ENCODE measurements around the gene MIPEP.

The MIPEP gene

DNA sequence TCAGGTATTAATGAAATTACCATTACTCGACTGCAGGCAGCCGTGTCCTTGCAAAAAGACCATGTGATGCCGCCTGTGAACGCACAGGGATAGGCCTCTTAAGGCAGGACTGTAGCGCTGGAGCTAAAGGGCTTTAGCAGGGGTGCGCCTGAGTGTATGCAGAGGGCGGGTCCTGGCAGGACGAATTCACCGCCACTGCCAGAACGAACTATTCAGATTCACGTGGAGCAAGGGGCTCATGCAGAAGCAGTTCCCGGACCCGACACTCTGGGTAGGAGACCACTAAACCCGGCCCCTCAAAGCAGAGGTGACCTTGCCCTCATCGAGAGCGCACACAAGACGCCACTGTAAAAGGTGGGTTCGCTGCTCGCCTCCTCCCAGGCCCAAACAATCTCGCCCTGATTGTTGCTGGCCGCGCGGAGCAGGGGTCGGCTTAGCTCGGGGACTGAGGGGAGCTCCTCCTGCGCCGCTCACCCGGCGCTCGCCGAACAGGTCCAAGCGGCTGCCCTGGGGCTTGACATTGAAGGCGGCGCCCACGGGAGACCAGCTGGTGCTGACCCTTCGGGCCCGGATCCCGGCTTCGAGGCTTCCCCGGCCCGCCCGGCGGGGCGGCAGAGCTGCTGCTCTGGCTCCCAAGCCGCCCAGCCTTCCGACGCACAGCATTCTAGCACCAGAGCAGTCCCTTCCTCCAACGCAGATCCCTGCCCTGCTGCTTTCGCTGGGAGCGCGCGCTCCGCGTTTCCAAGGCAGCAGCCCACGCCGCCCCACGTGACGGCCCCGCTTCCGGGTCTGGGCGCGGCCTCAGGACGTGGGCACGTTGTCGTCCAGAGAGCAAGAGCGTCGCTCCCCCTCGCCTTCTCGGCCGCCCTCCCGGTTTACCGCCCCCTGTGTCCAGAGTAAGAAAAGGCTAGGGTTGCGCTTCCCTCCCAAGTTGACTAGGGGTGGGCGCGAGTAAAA is at the start of gene MIPEP:
MIPEP (minus strand) TSS at position 743 of the 957 bp plus-strand sequence; CDS start at position 663, 80 bp downstream.
- peak within 1 kb of the TSS; percentile 54 for H3K9ac ChIP-seq (ENCODE audit: low read depth, low read length)
- H3K27me3 ChIP-seq (ENCODE audit: control insufficient read depth, insufficient read depth, low read length), result no peaks in the 10 kb centered on the region
- peaks cover 11% of the 10 kb centered on the region for H3K36me3 ChIP-seq (ENCODE audit: control insufficient read depth, insufficient read depth, low read length)
- H3K4me3 ChIP-seq (ENCODE audit: low read depth, low read length), result peak within 1 kb of the TSS; percentile 82
- H3K9me3 ChIP-seq (ENCODE audit: control insufficient read depth, insufficient read depth, low read length), result no peaks in the 10 kb centered on the region
- H3K4me1 ChIP-seq (ENCODE audit: control insufficient read depth, insufficient read depth, low read length), result peaks cover 9% of the 10 kb centered on the region
- peak within 1 kb of the TSS; percentile 92 for H3K27ac ChIP-seq (ENCODE audit: low read depth, low read length)

DNA sequence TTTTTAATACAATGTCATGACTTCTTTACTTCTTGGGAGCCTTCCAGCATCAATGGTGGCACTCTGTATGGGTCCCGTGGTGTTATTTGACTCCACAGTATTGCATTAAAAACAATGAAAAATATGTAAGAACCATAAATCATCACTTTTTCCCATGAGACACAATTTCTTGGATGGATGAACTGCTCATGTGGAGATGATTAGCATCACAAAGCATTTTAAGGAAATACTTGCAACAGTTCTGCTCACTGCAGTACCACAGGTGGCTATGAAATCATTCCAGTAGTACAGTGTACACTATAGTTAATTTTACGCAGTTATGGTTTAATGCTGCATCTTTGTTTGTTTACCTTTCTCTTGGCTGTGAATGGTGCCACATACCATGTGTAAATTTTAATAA is 45.3 kb upstream of the MIPEP start:
- H3K36me3 ChIP-seq (ENCODE audit: control insufficient read depth, insufficient read depth, low read length), result no peaks in the 10 kb centered on the region
- H3K4me1 ChIP-seq (ENCODE audit: control insufficient read depth, insufficient read depth, low read length), result no peaks in the 10 kb centered on the region
- H3K4me3 ChIP-seq (ENCODE audit: low read depth, low read length), result no peak overlapping the region
- no peaks in the 10 kb centered on the region for H3K27me3 ChIP-seq (ENCODE audit: control insufficient read depth, insufficient read depth, low read length)
- no peaks in the 10 kb centered on the region for H3K9me3 ChIP-seq (ENCODE audit: control insufficient read depth, insufficient read depth, low read length)
- no peak overlapping the region for H3K27ac ChIP-seq (ENCODE audit: low read depth, low read length)
- no peak overlapping the region for H3K9ac ChIP-seq (ENCODE audit: low read depth, low read length)

DNA sequence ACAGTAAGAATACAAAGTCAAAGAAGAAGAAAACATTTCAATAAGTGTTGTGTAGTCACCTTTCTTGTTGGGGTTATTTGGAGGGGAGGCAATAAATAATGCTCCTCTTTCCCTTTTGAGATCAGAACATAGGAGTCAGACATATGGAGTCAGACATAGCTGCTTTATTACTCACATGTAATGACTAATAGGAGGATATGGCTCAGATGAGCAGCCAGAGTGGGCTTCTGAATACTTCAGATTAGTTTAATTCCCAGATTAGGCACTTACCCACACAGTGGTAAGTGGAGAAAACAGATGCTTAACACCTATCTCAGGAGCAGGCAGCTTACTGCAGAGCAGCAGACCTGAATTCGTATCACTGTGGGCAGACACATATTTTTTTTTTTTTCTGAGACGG is 39.8 kb upstream of the MIPEP start:
- H3K27me3 ChIP-seq (ENCODE audit: control insufficient read depth, insufficient read depth, low read length), result no peaks in the 10 kb centered on the region
- H3K9ac ChIP-seq (ENCODE audit: low read depth, low read length), result no peak overlapping the region
- no peak overlapping the region for H3K4me3 ChIP-seq (ENCODE audit: low read depth, low read length)
- no peaks in the 10 kb centered on the region for H3K36me3 ChIP-seq (ENCODE audit: control insufficient read depth, insufficient read depth, low read length)
- H3K4me1 ChIP-seq (ENCODE audit: control insufficient read depth, insufficient read depth, low read length), result no peaks in the 10 kb centered on the region
- no peak overlapping the region for H3K27ac ChIP-seq (ENCODE audit: low read depth, low read length)
- H3K9me3 ChIP-seq (ENCODE audit: control insufficient read depth, insufficient read depth, low read length), result no peaks in the 10 kb centered on the region

DNA sequence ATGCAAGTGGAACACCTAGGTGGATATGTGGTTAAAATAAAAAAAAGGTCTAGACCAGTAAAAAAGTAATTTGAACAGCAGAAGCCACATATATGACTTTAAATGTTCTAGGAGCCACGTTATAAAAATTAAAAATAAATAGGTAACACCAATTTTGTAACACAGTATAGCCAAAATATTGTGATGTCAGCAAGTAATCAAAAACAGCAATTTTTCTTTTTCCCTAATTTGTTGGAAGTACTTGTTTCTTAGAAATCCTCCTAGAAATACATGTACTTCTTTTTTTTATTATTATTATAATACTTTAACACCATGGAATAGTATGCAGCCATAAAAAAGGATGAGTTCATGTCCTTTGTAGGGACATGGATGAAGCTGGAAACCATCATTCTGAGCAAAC is 33.8 kb upstream of the MIPEP start:
- no peaks in the 10 kb centered on the region for H3K27me3 ChIP-seq (ENCODE audit: control insufficient read depth, insufficient read depth, low read length)
- peaks cover 14% of the 10 kb centered on the region for H3K4me1 ChIP-seq (ENCODE audit: control insufficient read depth, insufficient read depth, low read length)

DNA sequence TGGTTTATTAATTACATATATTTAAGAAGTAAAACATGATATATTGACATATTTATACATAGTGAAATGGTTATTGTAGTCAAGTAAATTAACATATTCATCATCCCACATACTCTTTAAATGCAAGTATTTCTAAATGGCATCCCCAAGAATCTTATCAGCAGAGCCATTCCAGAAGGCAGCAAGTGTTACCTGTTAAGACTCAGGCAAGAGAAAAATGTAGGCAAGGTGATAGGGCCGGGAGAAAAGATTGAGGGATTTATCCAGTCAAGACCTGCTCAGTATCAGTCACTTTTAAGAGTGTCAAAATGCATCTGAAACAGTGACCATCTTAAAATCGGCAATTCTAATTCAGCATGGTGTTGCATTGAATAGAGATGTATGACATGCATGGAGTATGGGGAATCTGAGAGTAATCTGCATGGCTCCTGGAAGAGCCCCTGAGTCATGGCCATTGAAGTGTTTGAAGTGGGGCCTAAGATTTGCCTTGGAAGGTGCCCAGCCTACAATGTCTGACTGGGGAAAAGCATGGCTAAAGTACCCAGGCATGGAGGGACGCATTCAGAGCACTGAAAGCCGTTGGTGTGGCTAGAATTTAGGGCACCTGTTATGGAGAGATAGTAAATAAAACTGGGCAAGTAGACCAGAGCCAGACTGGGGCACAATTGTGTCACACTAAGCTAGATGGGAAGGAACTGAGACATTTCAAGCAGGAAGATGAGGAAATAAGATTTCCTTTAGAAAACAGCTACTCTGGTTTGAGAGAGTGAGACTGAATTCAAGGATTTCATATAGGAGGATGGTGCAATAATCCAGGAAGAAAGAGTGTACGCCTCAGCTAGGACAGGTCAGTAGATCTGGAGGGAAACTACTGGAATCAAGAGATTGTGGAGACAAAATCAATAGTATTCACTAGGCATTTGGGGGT is 33.1 kb upstream of the MIPEP start:
- Histone ChIP-seq H3K36me3 (ENCODE audit: control insufficient read depth, insufficient read depth, low read length) (no peaks in the 10 kb centered on the region), H3K9ac (ENCODE audit: low read depth, low read length) (no peak overlapping the region), H3K9me3 (ENCODE audit: control insufficient read depth, insufficient read depth, low read length) (no peaks in the 10 kb centered on the region), H3K27me3 (ENCODE audit: control insufficient read depth, insufficient read depth, low read length) (no peaks in the 10 kb centered on the region), H3K27ac (ENCODE audit: low read depth, low read length) (peak overlapping the region; percentile 56), H3K4me1 (ENCODE audit: control insufficient read depth, insufficient read depth, low read length) (peaks cover 14% of the 10 kb centered on the region), H3K4me3 (ENCODE audit: low read depth, low read length) (no peak overlapping the region; the same call in 1 of the 2 replicates)

More for the DNA sequence above, 33.8 kb upstream of the MIPEP start:
- H3K36me3 ChIP-seq (ENCODE audit: control insufficient read depth, insufficient read depth, low read length), result no peaks in the 10 kb centered on the region
- no peak overlapping the region for H3K4me3 ChIP-seq (ENCODE audit: low read depth, low read length)
- no peak overlapping the region for H3K27ac ChIP-seq (ENCODE audit: low read depth, low read length)
- no peak overlapping the region for H3K9ac ChIP-seq (ENCODE audit: low read depth, low read length)
- H3K9me3 ChIP-seq (ENCODE audit: control insufficient read depth, insufficient read depth, low read length), result no peaks in the 10 kb centered on the region

DNA sequence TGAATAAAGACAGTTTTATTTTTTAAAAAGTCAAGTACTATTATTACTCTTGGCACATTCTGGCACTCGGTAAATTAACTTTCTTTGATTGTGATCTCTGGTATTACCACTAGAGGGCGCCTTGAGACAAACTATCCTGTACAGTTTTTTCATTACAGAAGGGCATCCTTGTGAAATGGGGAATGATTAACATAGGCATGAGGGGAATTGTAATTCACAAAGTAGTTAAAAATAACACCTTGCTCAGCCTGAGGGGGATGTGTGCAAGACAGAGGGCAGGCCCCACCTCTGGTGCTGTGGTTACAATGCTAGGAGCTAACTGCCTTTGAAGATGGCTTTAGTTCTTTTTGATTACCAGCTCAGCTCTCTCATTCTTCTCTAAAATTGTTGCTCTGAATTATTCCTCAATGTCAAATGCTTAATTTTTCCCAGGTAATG is 32.3 kb upstream of the MIPEP start:
- Histone ChIP-seq H3K4me3 (ENCODE audit: low read depth, low read length) (no peak overlapping the region; the same call in 1 of the 2 replicates), H3K9me3 (ENCODE audit: control insufficient read depth, insufficient read depth, low read length) (no peaks in the 10 kb centered on the region), H3K36me3 (ENCODE audit: control insufficient read depth, insufficient read depth, low read length) (no peaks in the 10 kb centered on the region), H3K27me3 (ENCODE audit: control insufficient read depth, insufficient read depth, low read length) (no peaks in the 10 kb centered on the region), H3K9ac (ENCODE audit: low read depth, low read length) (no peak overlapping the region), H3K4me1 (ENCODE audit: control insufficient read depth, insufficient read depth, low read length) (peaks cover 14% of the 10 kb centered on the region), H3K27ac (ENCODE audit: low read depth, low read length) (peak overlapping the region; percentile 56)

DNA sequence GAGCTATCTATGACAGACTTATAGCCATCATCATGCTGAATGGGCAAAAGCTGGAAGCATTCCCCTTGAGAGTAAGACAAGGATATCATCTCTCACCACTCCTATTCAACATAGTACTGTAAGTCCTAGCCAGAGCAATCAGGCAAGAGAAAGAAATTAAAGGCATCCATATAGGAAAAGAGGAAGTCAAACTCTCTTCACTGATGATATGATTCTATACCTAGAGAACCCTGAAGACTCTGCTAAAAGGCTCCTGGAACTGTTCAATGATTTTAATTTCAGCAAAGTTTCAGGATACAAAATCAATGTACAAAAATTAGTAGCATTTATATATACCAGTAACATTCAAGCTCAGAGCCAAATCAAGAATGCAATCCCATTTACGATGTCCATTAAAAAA is 29.8 kb upstream of the MIPEP start:
- Histone ChIP-seq H3K27me3 (ENCODE audit: control insufficient read depth, insufficient read depth, low read length) (no peaks in the 10 kb centered on the region), H3K4me1 (ENCODE audit: control insufficient read depth, insufficient read depth, low read length) (peaks cover 14% of the 10 kb centered on the region)

DNA sequence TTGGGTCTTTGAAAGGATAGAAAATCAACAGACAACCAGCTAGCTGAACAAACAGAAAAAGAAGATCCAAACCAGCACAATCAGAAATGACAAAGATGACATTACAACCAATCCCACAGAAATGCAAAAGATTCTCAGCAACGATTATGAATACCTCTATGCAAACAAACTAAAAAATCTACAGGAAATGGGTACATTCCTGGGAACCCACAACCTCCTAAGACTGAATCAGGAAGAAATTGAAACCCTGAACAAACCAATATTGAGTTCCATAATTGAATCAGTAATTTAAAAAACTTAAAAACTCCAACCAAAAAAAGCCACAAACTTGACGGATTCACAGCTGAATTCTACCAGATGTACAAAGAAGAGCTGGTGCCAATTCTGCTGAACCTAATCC is 29.0 kb upstream of the MIPEP start:
- Histone ChIP-seq H3K27me3 (ENCODE audit: control insufficient read depth, insufficient read depth, low read length) (no peaks in the 10 kb centered on the region), H3K9ac (ENCODE audit: low read depth, low read length) (no peak overlapping the region), H3K27ac (ENCODE audit: low read depth, low read length) (no peak overlapping the region), H3K4me1 (ENCODE audit: control insufficient read depth, insufficient read depth, low read length) (peaks cover 14% of the 10 kb centered on the region), H3K36me3 (ENCODE audit: control insufficient read depth, insufficient read depth, low read length) (no peaks in the 10 kb centered on the region), H3K4me3 (ENCODE audit: low read depth, low read length) (no peak overlapping the region), H3K9me3 (ENCODE audit: control insufficient read depth, insufficient read depth, low read length) (no peaks in the 10 kb centered on the region)

More for the DNA sequence above, 29.8 kb upstream of the MIPEP start:
- no peak overlapping the region for H3K27ac ChIP-seq (ENCODE audit: low read depth, low read length)
- no peak overlapping the region for H3K9ac ChIP-seq (ENCODE audit: low read depth, low read length)
- no peak overlapping the region for H3K4me3 ChIP-seq (ENCODE audit: low read depth, low read length)
- H3K9me3 ChIP-seq (ENCODE audit: control insufficient read depth, insufficient read depth, low read length), result no peaks in the 10 kb centered on the region
- H3K36me3 ChIP-seq (ENCODE audit: control insufficient read depth, insufficient read depth, low read length), result no peaks in the 10 kb centered on the region

DNA sequence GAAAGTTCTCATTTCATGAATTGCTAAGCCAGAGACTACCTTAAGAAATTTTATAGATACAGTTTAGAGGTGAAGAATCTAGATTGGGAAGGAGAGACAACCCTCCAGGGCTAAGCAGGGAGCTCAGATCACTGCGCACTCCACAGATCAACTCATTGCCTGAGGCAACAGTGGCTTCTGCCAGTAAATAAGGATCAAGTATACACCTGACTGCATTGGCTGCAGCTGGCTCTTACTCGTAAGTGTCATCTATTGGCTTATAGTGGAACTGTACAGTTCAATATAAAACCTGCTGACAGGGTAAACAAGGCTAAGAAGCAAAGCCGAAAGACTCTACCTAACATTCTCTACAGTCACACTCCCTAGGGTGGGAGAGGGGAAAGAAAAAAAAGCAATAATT is 26.1 kb upstream of the MIPEP start:
- no peaks in the 10 kb centered on the region for H3K36me3 ChIP-seq (ENCODE audit: control insufficient read depth, insufficient read depth, low read length)
- H3K27me3 ChIP-seq (ENCODE audit: control insufficient read depth, insufficient read depth, low read length), result no peaks in the 10 kb centered on the region
- H3K4me1 ChIP-seq (ENCODE audit: control insufficient read depth, insufficient read depth, low read length), result peaks cover 16% of the 10 kb centered on the region
- H3K9me3 ChIP-seq (ENCODE audit: control insufficient read depth, insufficient read depth, low read length), result no peaks in the 10 kb centered on the region
- H3K9ac ChIP-seq (ENCODE audit: low read depth, low read length), result no peak overlapping the region
- no peak overlapping the region for H3K27ac ChIP-seq (ENCODE audit: low read depth, low read length)
- no peak overlapping the region for H3K4me3 ChIP-seq (ENCODE audit: low read depth, low read length)

DNA sequence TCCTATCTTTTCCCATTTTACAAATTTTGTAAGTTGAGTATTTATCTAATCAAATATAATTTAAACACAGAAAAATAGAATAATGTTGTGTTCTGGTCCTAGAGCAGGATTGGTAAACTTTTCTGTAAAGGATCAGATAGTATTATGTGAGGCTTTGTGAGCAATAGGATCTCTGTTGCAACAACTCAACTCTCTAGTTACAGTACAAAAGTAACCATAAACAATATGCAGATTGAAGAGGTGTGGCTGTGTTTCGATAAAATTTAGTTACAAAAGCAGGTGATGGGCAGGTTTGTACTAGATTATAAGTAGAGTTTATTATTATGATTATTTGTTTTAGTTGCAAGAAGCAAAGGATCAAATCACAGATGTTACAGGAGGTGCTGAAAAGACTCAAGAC is 23.3 kb upstream of the MIPEP start:
- H3K4me3 ChIP-seq (ENCODE audit: low read depth, low read length), result no peak overlapping the region

More for the DNA sequence above, 23.3 kb upstream of the MIPEP start:
- no peaks in the 10 kb centered on the region for H3K27me3 ChIP-seq (ENCODE audit: control insufficient read depth, insufficient read depth, low read length)
- H3K4me1 ChIP-seq (ENCODE audit: control insufficient read depth, insufficient read depth, low read length), result peaks cover 18% of the 10 kb centered on the region
- H3K27ac ChIP-seq (ENCODE audit: low read depth, low read length), result no peak overlapping the region
- no peaks in the 10 kb centered on the region for H3K9me3 ChIP-seq (ENCODE audit: control insufficient read depth, insufficient read depth, low read length)
- no peaks in the 10 kb centered on the region for H3K36me3 ChIP-seq (ENCODE audit: control insufficient read depth, insufficient read depth, low read length)
- no peak overlapping the region for H3K9ac ChIP-seq (ENCODE audit: low read depth, low read length)

Measured in HUES48 (cell line).